HEK293 (cell line): Measurements from ENCODE around the gene TP53BP1.

Experiments used
- BCL11B ChIP-seq: fragments of 450-650 bp; formaldehyde crosslinking; IDR thresholded peaks from 2 replicates; pipeline ENCODE4 v1.5.1; 2016; ENCODE audit warnings: low read depth, missing biosample characterization, missing genetic modification characterization
- MYNN ChIP-seq: fragments of 450-650 bp; formaldehyde crosslinking; IDR thresholded peaks from 2 replicates; pipeline ENCODE4 v1.5.1; 2016; ENCODE audit warnings: missing biosample characterization, missing genetic modification characterization, borderline replicate concordance
- PRDM1 ChIP-seq: fragments of 450-650 bp; formaldehyde crosslinking; IDR thresholded peaks from 2 replicates; pipeline ENCODE4; 2016; ENCODE audit warnings: missing biosample characterization, missing genetic modification characterization
- PRDM2 ChIP-seq: fragments of 450-650 bp; formaldehyde crosslinking; IDR thresholded peaks from 2 replicates; pipeline ENCODE4 v1.5.1; 2016; ENCODE audit warnings: missing biosample characterization, missing genetic modification characterization, borderline replicate concordance
- ZBTB11 ChIP-seq: fragments of 450-650 bp; formaldehyde crosslinking; conservative IDR thresholded peaks from 2 replicates; pipeline ENCODE4 v1.5.1; 2016; ENCODE audit warnings: low read depth, missing biosample characterization, missing genetic modification characterization
- ZBTB48 ChIP-seq: fragments of 450-650 bp; formaldehyde crosslinking; IDR thresholded peaks from 2 replicates; pipeline ENCODE4 v1.5.1; 2016; ENCODE audit warnings: missing biosample characterization, missing genetic modification characterization
- ZNF10 ChIP-seq: fragments of 450-650 bp; formaldehyde crosslinking; IDR thresholded peaks from 2 replicates; pipeline ENCODE4 v1.5.1; 2017; ENCODE audit warnings: missing biosample characterization, missing genetic modification characterization
- ZNF114 ChIP-seq: fragments of 450-650 bp; formaldehyde crosslinking; IDR thresholded peaks from 2 replicates; pipeline ENCODE4 v1.5.0; 2017; ENCODE audit warnings: missing biosample characterization, missing genetic modification characterization
- ZNF132 ChIP-seq: fragments of 450-650 bp; formaldehyde crosslinking; IDR thresholded peaks from 2 replicates; pipeline ENCODE4 v1.5.1; 2017; ENCODE audit warnings: missing biosample characterization, missing genetic modification characterization, borderline replicate concordance
- ZNF138 ChIP-seq: fragments of 450-650 bp; formaldehyde crosslinking; IDR thresholded peaks from 2 replicates; pipeline ENCODE4 v1.5.1; 2016; ENCODE audit warnings: missing biosample characterization, missing genetic modification characterization, borderline replicate concordance
- ZNF23 ChIP-seq: fragments of 450-650 bp; formaldehyde crosslinking; IDR thresholded peaks from 2 replicates; pipeline ENCODE4 v1.5.1; 2016; ENCODE audit warnings: missing biosample characterization, missing genetic modification characterization, borderline replicate concordance
- ZNF324 ChIP-seq: fragments of 450-650 bp; formaldehyde crosslinking; IDR thresholded peaks from 2 replicates; pipeline ENCODE4 v1.5.1; 2016; ENCODE audit warnings: missing biosample characterization, missing genetic modification characterization
- ZNF560 ChIP-seq: fragments of 450-650 bp; formaldehyde crosslinking; IDR thresholded peaks from 2 replicates; pipeline ENCODE4 v1.5.1; 2017; ENCODE audit warnings: missing biosample characterization, missing genetic modification characterization, borderline replicate concordance
- ZNF580 ChIP-seq: fragments of 450-650 bp; formaldehyde crosslinking; IDR thresholded peaks from 2 replicates; pipeline ENCODE4 v1.5.1; 2016; ENCODE audit warnings: missing biosample characterization, missing genetic modification characterization
- ZNF692 ChIP-seq: fragments of 450-650 bp; formaldehyde crosslinking; IDR thresholded peaks from 2 replicates; pipeline ENCODE4 v1.5.1; 2016; ENCODE audit warnings: missing biosample characterization, missing genetic modification characterization
- ZSCAN23 ChIP-seq: fragments of 450-650 bp; formaldehyde crosslinking; IDR thresholded peaks from 2 replicates; pipeline ENCODE4 v1.5.1; 2016; ENCODE audit warnings: missing biosample characterization, missing genetic modification characterization
- ZSCAN4 ChIP-seq: fragments of 450-650 bp; formaldehyde crosslinking; IDR thresholded peaks from 2 replicates; pipeline ENCODE4 v1.5.1; 2017; ENCODE audit warnings: missing biosample characterization, missing genetic modification characterization
- TF ChIP-seq, protein P1 (sequence below): fragments of 450-650 bp; formaldehyde crosslinking; IDR thresholded peaks from 2 replicates; pipeline ENCODE4 v1.5.1; 2017; ENCODE audit warnings: missing biosample characterization, missing genetic modification characterization
- TF ChIP-seq, protein P2 (sequence below): IDR thresholded peaks from 2 replicates; pipeline ENCODE4 v1.6.1; 2011; ENCODE audit warnings: mild to moderate bottlenecking, low read depth, low read length, borderline replicate concordance
- TF ChIP-seq, protein P3 (sequence below): fragments of 450-650 bp; formaldehyde crosslinking; IDR thresholded peaks from 2 replicates; pipeline ENCODE4 v1.5.1; 2017; ENCODE audit warnings: missing biosample characterization, missing genetic modification characterization

TP53BP1 gene

DNA sequence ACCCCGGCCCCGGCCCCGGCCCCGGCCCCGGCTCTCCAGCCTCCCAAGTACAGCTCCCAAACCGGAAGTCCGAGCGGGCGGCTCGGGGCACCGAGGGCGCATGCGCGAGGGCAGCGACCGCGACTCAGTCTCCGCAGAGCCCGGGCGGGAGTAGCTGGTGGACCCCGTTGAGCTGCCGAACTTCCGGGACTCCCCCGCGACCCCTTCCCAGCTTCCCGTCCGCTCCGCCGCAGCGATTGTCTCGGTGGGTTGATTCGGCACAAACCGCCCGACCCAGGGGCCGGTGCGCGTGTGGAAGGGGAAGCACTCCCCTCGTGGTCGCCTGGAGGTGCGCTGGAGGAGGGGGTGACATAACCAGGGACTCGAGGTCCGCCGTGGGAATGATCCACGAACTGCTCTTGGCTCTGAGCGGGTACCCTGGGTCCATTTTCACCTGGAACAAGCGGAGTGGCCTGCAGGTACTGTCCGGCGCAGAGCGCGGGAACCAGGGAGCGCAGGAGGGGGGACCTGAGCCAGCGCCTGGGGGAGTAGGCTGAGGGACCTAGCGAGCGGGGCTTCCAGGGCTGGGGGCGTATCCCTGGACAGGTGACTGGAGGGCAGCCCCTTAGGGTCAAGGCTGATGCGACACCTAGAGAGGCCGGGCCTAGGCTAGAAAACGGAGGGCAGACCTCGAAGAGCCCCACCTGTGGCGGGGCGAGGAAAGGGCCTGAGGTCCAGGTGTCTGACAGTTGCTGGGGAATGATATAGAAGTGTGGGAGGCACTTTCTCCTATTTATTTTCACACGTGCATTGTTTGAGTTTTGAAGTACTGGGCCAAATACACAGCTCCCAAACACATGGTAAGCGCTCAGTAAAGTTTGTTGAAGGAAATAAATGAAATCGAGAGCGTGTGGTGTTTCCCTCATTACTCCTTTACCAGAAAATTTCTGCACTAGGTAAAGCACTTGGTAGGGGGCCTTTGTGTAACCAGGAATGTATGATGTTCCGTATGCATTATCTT is 121.7 kb downstream of the TP53BP1 start, which contains the start of the genes TUBGCP4 and ZSCAN29 (continued):
- TF ChIP-seq ZBTB11 (tag by site-specific recombination) (peak; percentile 97), ZNF560 (no peak), PRDM2 (tag by site-specific recombination) (no peak), ZSCAN4 (tag by site-specific recombination) (no peak), ZNF324 (tag by site-specific recombination) (no peak), ZNF10 (tag by site-specific recombination) (no peak), ZNF580 (tag by site-specific recombination) (no peak), ZNF114 (tag by site-specific recombination) (no peak), MYNN (tag by site-specific recombination) (no peak), ZNF132 (tag by site-specific recombination) (no peak), ZNF23 (tag by site-specific recombination) (no peak), ZBTB48 (tag by site-specific recombination) (peak; percentile 49; the same call in 1 of the 2 replicates), ZNF692 (tag by site-specific recombination) (peak; percentile 96), ZNF138 (tag by site-specific recombination) (no peak), BCL11B (tag by site-specific recombination) (no peak), ZSCAN23 (no peak), PRDM1 (tag by site-specific recombination) (peak; percentile 39; the same call in 1 of the 2 replicates)
- TF ChIP-seq, protein P1, sequence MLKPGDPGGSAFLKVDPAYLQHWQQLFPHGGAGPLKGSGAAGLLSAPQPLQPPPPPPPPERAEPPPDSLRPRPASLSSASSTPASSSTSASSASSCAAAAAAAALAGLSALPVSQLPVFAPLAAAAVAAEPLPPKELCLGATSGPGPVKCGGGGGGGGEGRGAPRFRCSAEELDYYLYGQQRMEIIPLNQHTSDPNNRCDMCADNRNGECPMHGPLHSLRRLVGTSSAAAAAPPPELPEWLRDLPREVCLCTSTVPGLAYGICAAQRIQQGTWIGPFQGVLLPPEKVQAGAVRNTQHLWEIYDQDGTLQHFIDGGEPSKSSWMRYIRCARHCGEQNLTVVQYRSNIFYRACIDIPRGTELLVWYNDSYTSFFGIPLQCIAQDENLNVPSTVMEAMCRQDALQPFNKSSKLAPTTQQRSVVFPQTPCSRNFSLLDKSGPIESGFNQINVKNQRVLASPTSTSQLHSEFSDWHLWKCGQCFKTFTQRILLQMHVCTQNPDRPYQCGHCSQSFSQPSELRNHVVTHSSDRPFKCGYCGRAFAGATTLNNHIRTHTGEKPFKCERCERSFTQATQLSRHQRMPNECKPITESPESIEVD (tag by site-specific recombination) = no peak
- TF ChIP-seq, protein P2, sequence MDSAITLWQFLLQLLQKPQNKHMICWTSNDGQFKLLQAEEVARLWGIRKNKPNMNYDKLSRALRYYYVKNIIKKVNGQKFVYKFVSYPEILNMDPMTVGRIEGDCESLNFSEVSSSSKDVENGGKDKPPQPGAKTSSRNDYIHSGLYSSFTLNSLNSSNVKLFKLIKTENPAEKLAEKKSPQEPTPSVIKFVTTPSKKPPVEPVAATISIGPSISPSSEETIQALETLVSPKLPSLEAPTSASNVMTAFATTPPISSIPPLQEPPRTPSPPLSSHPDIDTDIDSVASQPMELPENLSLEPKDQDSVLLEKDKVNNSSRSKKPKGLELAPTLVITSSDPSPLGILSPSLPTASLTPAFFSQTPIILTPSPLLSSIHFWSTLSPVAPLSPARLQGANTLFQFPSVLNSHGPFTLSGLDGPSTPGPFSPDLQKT = no peak
- TF ChIP-seq, protein P3, sequence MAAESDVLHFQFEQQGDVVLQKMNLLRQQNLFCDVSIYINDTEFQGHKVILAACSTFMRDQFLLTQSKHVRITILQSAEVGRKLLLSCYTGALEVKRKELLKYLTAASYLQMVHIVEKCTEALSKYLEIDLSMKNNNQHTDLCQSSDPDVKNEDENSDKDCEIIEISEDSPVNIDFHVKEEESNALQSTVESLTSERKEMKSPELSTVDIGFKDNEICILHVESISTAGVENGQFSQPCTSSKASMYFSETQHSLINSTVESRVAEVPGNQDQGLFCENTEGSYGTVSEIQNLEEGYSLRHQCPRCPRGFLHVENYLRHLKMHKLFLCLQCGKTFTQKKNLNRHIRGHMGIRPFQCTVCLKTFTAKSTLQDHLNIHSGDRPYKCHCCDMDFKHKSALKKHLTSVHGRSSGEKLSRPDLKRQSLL = no peak
